ENCODE measurements around the gene NKAIN2.
"Not testable (repeated sequence)": the region's sequence is repeated elsewhere in the genome, so short reads cannot be mapped to it uniquely, and the experiment has no call there.

Gene NKAIN2

DNA sequence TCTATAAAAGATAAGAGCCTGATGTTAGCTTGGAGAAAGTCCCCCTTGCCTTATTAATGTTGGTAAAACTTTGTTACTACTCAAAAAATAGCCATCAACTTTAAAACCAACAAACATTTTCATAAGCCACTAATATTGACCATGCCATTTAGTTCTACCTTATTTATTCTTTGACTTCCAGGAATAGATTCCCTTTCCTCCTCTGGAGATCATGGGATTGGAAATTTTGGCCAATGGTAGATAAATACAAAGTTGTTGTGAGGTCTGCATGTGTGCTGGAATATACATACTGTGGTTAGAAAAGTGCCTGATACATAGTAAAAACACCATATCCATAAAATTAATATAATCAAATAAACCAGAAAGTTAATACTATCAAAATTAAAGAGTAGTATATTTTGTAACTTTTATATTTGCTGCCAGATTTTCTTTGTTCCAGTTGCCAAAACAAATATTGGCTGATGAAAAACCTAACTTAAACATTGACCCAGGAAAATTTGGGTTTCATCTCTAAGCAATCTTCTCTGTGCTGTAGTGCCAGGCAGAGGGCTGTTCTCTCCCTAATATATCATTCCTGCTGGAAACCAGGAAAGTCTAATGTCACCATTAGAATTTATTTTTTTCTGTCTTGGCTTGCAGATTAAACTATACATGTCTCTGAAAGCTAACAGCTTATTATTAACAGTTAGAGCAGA is 169.1 kb downstream of the NKAIN2 start:
- no peak for DNase-seq

DNA sequence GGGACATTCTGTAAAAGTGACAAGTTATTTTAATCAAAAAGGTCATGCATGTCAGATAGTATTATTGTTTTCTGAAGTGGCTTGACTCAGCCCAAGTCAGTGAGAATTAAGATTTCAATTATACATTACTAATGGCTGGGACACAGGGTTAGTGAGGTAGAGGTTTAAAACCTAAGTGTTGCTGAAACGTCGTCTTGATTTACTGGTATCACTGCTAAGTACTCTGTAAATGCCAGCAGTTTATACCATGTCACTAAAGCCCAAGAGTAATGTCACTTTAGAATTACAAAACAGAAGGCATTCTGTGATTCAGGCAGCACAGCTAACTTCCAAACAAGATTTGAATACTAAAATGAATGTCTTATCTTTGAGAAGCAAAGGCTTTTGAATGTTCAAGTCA is 176.6 kb downstream of the NKAIN2 start:
- DNase-seq = no peak

- no peak for DNase-seq
Measured at GRCh38 chr6:123986938-123987337, 183.3 kb downstream of the NKAIN2 start.

GRCh38 chr6:123989918-123990317 is 186.3 kb downstream of the NKAIN2 start:
- not testable (repeated sequence) for DNase-seq

- peak; percentile 64 for DNase-seq
Measured at GRCh38 chr6:123990376-123990775, 186.7 kb downstream of the NKAIN2 start.

GRCh38 chr6:123994168-123994567 is 190.5 kb downstream of the NKAIN2 start:
- no peak for DNase-seq

DNA sequence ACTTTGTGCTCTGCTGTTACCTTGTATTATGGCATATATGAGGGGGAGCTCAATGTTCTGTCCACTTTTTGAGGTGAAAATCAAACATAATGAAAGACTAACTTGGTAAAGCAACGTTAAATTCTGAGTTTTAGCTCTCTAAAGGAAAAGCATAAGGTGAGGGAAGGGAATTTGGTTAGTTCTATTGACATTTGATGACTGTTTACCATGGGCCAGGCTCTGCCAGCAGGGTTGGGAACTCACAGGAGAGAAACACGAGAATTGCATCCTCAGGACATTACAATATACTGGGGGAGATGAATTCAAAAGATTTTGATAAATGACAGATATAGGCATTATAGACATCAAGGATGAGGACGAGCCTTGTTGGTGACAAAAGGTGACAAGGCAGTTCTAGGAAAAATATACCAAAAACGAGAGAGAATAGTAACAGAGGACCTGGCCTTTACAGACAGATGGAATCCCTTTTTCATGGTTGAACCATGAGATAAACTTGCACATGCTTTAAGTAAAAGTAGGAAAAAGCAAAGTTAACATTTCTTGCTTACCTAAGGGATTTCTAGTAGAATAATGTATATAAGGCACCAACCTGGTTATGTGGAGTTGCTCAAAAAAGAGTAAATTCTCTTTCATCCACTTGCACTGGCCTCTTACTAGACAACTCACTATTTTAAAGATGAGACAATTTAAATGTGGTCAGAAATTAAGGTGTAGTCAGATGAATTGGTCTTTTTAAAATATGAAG is 191.4 kb downstream of the NKAIN2 start:
- no peak for DNase-seq

- no peak for DNase-seq
Measured at GRCh38 chr6:123997223-123997622, 193.6 kb downstream of the NKAIN2 start.

DNA sequence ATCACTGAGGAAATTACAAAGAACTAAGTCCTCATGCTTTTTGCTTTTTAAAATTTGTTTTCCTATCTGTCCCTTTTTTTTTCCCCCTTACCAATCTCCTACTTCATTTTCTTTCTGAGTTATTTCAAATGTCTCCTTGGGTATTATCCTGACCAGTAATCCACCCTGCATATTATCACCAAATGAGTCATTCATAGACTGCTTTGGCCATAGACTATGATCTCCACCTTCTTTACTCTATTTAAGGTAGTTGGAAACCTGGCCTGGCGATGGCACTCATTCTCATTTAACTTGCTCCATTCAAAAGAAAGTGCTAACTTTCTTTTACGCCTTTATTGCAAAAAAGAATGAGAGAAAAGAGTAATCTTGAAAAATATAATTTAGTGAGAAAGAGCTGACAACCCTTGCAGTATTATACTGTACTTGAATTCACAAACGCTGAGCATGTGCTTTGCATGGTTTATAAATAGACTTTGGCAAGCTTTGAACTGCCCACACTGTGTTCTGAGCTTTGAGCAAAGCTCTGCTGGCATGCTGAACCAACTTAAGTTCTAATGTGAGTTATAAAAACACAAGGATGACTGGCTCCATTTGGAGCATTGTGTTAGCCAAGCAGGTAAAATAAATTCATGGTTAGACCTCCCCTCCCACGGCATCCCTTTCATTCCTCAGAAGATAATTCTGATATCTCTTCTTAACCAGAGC is 198.9 kb downstream of the NKAIN2 start:
- DNase-seq = no peak

- no peak for DNase-seq
Measured at GRCh38 chr6:124007266-124007665, 203.6 kb downstream of the NKAIN2 start.

DNA sequence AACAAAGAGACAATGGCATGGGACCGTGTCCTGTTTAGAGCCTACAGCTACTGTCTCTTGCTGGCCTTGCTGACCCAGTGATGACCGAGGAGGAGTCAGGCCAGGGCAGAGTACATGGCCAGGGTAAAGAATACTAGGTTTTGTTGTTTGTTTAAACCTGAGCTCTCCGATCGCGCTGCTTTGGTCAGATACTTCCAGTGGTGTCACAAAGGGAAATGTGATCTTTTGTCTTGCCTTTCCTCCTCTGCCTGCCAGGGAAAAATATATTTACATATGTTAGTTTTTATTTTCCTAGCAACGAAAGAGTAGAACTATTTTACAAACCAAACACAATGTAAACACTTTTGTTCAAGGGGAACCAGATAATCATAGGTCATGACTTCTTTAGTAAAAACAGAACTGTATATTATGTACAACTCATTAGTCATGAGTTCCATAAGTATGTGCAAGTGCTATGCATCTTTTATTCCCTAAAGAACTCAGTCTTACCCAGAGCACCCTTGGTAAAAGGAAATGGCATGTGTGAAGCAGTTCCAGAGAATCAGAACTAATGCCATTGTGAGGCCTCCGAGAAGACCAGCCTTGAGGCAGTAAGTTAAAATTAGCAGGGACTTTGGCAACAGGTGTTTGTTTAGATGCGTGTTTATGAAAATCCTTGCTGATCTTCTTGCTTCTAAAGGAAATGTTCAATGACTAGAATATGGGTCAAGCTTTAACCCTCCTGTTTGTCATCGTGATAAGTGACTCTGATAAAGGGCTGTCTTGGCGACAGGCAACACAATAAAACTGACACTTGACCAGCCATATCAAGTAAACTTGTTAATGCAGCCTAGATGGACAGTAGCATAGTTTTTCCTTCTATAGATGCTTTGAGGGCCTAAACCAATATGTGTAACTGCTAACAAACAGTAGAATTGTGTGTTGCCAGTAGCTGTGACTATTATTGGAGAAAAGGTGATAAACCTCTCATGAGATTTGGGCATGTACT is 204.6 kb downstream of the NKAIN2 start:
- DNase-seq = no peak

DNA sequence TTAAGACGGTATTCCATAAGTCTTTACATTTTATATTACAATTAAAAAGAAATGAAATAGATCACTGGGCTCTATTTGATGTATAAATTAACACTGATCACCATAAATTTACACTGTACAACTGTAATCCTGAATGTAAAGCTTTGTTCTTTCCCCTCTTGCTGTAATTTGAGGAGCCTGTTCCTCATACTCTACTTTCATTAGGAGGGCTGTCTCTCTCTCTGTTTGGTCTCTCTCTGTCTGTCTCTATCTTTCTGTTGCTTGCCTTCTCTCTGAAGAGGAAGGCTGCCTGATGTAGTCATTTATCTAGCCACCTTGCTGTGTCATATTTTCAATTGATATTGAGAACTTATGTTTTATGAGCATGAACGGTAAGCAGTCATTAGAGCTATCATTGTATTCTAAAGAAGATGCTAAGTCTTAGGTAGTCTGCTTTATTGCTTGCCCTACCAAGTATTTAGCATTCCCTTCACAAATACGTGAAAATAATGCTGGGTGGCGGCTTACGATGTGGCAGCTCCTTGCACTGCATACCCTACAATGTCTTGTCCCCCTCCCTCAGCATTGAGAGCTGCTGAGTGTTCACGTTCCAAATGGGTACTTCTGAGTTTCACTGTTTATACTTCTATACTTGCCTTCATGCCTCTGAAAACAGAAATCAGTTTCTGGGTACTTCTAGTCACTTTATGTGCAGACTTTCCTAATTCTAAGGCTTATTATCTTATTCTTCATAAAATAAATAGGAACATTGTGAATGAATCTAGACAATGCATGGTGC is 205.5 kb downstream of the NKAIN2 start:
- DNase-seq = no peak

DNA sequence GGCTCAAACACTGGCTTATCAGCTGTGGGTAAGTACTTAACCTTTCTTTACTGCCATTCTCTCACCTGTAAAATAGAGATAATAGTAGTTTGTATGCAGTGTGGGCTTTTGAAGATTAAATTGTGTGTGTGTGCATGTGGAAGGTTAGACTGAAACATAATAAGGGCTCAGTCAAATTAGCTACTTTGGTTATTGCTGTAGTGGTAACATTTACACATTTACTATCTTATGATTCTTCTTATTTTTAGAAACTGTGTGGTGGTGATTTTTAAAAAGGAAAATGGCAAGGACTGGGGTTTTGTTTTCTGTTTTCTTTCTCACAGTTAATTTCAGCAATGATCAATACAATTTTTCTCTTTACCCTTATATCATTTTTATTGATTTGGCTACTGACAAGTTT is 206.9 kb downstream of the NKAIN2 start:
- DNase-seq = no peak

GRCh38 chr6:124011180-124011579 is 207.5 kb downstream of the NKAIN2 start:
- no peak for DNase-seq

GRCh38 chr6:124022051-124022450 is 218.4 kb downstream of the NKAIN2 start:
- not testable (repeated sequence) for DNase-seq

- DNase-seq = no peak
Measured at GRCh38 chr6:124022641-124023040, 219.0 kb downstream of the NKAIN2 start.

DNA sequence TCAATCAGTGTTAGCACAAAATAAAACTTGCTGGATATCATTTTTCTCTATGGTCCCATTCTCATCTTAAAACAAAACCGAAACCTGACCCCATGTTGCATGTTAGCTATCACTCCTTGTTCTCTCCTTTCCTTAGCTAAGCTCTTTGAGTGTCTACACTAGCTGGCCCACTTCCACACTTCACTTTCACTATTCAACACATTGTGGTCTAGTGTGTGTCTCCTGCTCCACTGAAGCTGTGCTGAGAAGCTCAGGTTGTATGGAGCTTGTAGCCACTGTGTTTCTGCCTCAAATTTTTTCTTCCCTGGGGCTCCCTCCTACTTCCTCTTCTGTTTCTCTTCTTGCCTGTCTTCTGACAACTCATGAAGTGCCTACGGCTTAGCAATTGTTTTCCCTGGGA is 223.0 kb downstream of the NKAIN2 start:
- peak; percentile 38 for DNase-seq

DNA sequence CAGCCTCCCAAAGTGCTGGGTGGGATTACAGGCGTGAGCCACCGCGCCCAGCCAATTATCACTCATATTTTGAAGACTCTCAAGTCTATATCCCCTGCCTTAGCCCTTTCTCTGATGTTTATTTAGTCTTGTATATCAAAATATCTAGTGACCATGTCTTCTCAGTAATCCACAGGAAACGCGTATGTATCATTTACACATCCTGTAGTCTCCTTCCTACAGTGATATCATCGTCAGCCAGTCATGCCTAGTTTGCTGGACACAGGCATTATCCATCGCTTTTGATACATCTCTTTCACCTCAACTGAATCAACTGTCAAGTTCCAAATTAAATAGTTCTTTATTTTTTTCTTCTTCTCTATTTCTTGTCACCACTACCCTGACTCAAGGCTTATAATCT is 223.7 kb downstream of the NKAIN2 start:
- peak; percentile 40 for DNase-seq

DNA sequence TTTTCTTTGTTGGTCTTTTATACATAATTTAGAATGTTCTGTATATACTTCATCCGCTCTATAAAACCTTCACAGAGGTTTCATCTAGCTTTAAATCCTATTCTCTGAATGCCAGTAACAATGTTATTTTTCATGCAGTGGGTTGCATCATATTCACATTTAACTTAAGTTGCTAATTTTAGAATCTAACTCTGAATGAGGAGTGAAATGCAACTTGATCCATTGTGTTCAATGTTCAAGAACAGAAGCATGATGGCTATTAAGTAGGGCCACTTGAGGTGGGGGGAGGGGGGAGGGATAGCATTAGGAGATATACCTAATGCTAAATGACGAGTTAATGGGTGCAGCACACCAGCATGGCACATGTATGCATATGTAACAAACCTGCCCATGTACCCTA is 224.5 kb downstream of the NKAIN2 start:
- no peak for DNase-seq

DNA sequence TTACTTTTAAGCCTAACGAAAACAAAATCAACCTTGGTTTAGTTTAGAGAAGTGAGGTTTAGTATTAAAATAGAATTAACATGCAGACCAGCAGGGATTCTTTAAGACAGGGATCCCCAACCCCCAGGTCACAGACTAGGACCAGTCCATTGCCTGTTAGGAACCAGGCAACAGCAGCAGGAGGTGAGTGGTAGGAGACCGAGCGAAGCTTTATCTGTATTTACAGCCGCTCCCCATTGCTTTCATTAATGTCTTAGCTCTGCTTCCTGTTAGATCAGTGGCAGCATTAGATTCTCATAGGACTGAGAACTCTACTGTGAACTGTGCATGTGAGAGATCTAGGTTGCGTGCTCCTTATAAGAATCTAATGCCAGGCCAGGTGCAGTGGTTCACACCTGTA is 225.9 kb downstream of the NKAIN2 start:
- DNase-seq = no peak

DNA sequence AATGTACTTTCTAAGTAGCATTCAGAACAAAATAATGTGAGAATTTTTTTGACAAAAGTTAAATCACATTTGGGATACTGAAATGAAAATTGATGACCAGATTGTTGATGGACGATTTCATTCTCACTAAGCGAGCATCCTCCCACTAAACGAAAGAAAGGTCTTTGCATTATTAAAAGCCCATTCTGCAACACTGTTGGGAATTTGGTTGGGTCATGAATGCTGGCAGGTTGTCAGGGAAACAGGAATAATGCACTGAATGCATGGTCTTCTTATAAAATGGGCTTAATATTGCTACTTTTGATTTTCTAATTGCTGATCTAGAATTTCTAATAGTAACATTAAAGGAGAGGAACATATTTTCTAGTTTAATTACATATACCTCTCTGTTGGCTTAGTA is 229.8 kb downstream of the NKAIN2 start:
- no peak for DNase-seq

GRCh38 chr6:124036384-124036783 is 232.7 kb downstream of the NKAIN2 start:
- DNase-seq = no peak

All from KG1 (cell line).